Sigmoid colon (tissue), 7 donors: ENCODE data around the gene ZNF273. TPM values are rescaled to one million over a fixed set of nuclear protein-coding genes. Genes with fewer than 3 reads are reported as not detected.

Experiments used
- DNase-seq: peaks from one replicate; pipeline ENCODE4 v3.0.0-alpha.2; 2019
- H3K27ac ChIP-seq, 4 donors: fragments of 200-600 bp; sonication (generic); one replicate each; pipeline ENCODE4 v1.5.1; 2016 to 2019; ENCODE audit warnings: mild to moderate bottlenecking in 1 of 4
- H3K27me3 ChIP-seq, 3 donors: fragments of 200-600 bp; sonication (generic); one replicate each; pipeline ENCODE4 v1.5.1; 2019; ENCODE audit warnings: mild to moderate bottlenecking in 1 of 3
- H3K36me3 ChIP-seq, 4 donors: fragments of 200-600 bp; sonication (generic); one replicate each; pipeline ENCODE4 v1.5.1; 2016 to 2019
- H3K4me1 ChIP-seq, 4 donors: fragments of 200-600 bp; sonication (generic); one replicate each; pipeline ENCODE4 v1.5.1; 2017 to 2019
- H3K4me3 ChIP-seq, 4 donors: fragments of 200-600 bp; sonication (generic); one replicate each; pipeline ENCODE4 v1.5.1; 2017 to 2019; ENCODE audit warnings: mild to moderate bottlenecking in 2 of 4, moderate library complexity in 1 of 4
- H3K9me3 ChIP-seq, 4 donors: fragments of 200-600 bp in 3 of 4; sonication (generic) in 3 of 4; one replicate each; pipeline versions ENCODE4 v1.5.1 to v1.6.1; 2013 to 2019
- CTCF ChIP-seq, 4 experiments: fragments of 450-650 bp in 3 of 4; fragments of 200-600 bp in 1 of 4; IDR thresholded peaks; one replicate each; pipeline ENCODE4 v1.5.1; 2016 to 2019; ENCODE audit warnings: antibody characterized with exemption in 4 of 4, mild to moderate bottlenecking in 3 of 4, moderate library complexity in 2 of 4
- EP300 ChIP-seq, 4 donors: sonication (generic); formaldehyde crosslinking; IDR thresholded peaks; one replicate each; pipeline ENCODE4 v1.6.1; 2017; ENCODE audit warnings: antibody characterized with exemption in 4 of 4
- POLR2A ChIP-seq, 2 donors: fragments of 450-650 bp; IDR thresholded peaks; one replicate each; pipeline ENCODE4 v1.6.1; 2016; ENCODE audit warnings: antibody characterized with exemption in 2 of 2, mild to moderate bottlenecking in 2 of 2, moderate library complexity in 2 of 2
- POLR2AphosphoS5 ChIP-seq, 4 donors: sonication (generic); formaldehyde crosslinking; IDR thresholded peaks; one replicate each; pipeline ENCODE4 v1.6.1; 2017; ENCODE audit warnings: antibody characterized with exemption in 4 of 4
- WGBS, 2 donors: extraction: QIAGEN DNeasy Blood & Tissue Kit; methylation state at CpG; one replicate each; pipeline ENCODE4 v1.1.7; 2013; 5-methylcytosine and 5-hydroxymethylcytosine counted together
- intact Hi-C: fragments of 100-400 bp; cut with DNase I; formaldehyde crosslinking; loops from one replicate; pipeline ENCODE4 v1.15.1; 2023
- polyA plus RNA-seq, 3 donors: library from polyadenylated mRNA; stranded (reverse); fragments of 200-250 nt; gene quantifications; one replicate each; pipeline ENCODE4 v1.2.3, GENCODE V29; 2013
- total RNA-seq, 4 donors: library from RNA; depleted of rRNA; stranded (reverse); fragments of >200 nt; gene quantifications; one replicate each; pipeline ENCODE4 v1.1.0, GENCODE V29; 2016
- donor health status: healthy with polysubstance abuse.
- donor health status: Bipolar disorder and iron deficiency.
- donor health status: healthy.

Gene ZNF273
- total and polyA plus RNA-seq, 7 donors = 1.2 to 38.2 (median 7.5) TPM

- TF ChIP-seq EP300 (IDR thresholded peaks at IDR 0.05) (no peak), POLR2A (IDR thresholded peaks at IDR 0.05) (no peak), POLR2AphosphoS5 (IDR thresholded peaks at IDR 0.05) (no peak), CTCF (IDR thresholded peaks at IDR 0.05) (no peak)
- no peaks in the 10 kb centered on the region for H3K9me3 ChIP-seq
- H3K4me1 ChIP-seq = peaks cover 0 to 15% (median 11%) of the 10 kb centered on the region in 4 donors
- no peaks in the 10 kb centered on the region for H3K27me3 ChIP-seq
- 93 to 95% methylated on average over 12 of the region's 12 CpGs for WGBS, 2 donors
- H3K4me3 ChIP-seq = no peak overlapping the region
- no peak for DNase-seq
- intact Hi-C loops = loop anchor here (10.0 kb wide), 2 partner anchors 240 to 590 kb away; partner anchors contain the start of genes ZNF107 and ZNF736
- H3K27ac ChIP-seq = no peak overlapping the region
- H3K36me3 ChIP-seq = no peaks in the 10 kb centered on the region
Measured at GRCh38 chr7:64905133-64905532, 2.1 kb downstream of the ZNF273 start.

GRCh38 chr7:64905547-64905946, 2.5 kb downstream of the ZNF273 start:
- intact Hi-C loops = loop anchor here (10.0 kb wide), 2 partner anchors 241 to 591 kb away; partner anchors contain the start of genes ZNF107 and ZNF736
- TF ChIP-seq POLR2A (IDR thresholded peaks at IDR 0.05) (no peak), POLR2AphosphoS5 (IDR thresholded peaks at IDR 0.05) (no peak), CTCF (IDR thresholded peaks at IDR 0.05) (no peak), EP300 (IDR thresholded peaks at IDR 0.05) (no peak)
- H3K27me3 ChIP-seq = no peaks in the 10 kb centered on the region
- DNase-seq = no peak
- peaks cover 0 to 15% (median 11%) of the 10 kb centered on the region in 4 donors for H3K4me1 ChIP-seq
- H3K36me3 ChIP-seq = no peaks in the 10 kb centered on the region
- WGBS, 2 donors = 86 to 87% methylated on average over 4 of the region's 4 CpGs
- peaks cover 0 to 1% (median 0%) of the 10 kb centered on the region in 4 donors for H3K9me3 ChIP-seq
- no peak overlapping the region for H3K27ac ChIP-seq
- no peak overlapping the region for H3K4me3 ChIP-seq

GRCh38 chr7:64907641-64908326, 4.7 kb downstream of the ZNF273 start:
- no peak overlapping the region for H3K4me3 ChIP-seq
- peaks cover 0 to 1% (median 0%) of the 10 kb centered on the region in 4 donors for H3K9me3 ChIP-seq
- H3K27ac ChIP-seq = no peak overlapping the region
- intact Hi-C loops = loop anchor here (10.0 kb wide), 2 partner anchors 243 to 593 kb away; partner anchors contain the start of genes ZNF107 and ZNF736
- H3K4me1 ChIP-seq = peaks cover 0 to 12% (median 7%) of the 10 kb centered on the region in 4 donors
- H3K36me3 ChIP-seq = no peaks in the 10 kb centered on the region
- no peak for TF ChIP-seq CTCF (IDR thresholded peaks at IDR 0.05)
- no peak for TF ChIP-seq EP300 (IDR thresholded peaks at IDR 0.05)
- TF ChIP-seq POLR2AphosphoS5 (IDR thresholded peaks at IDR 0.05) = no peak
- no peak for TF ChIP-seq POLR2A (IDR thresholded peaks at IDR 0.05)
- H3K27me3 ChIP-seq = no peaks in the 10 kb centered on the region
- no peak for DNase-seq
- 65 to 72% methylated on average over 5 of the region's 5 CpGs for WGBS, 2 donors

GRCh38 chr7:64908358-64908757, 5.3 kb downstream of the ZNF273 start:
- no peak for DNase-seq
- H3K9me3 ChIP-seq = peaks cover 0 to 1% (median 0%) of the 10 kb centered on the region in 4 donors
- intact Hi-C loops = loop anchor here (10.0 kb wide), 2 partner anchors 244 to 594 kb away; partner anchors contain the start of genes ZNF107 and ZNF736
- no peaks in the 10 kb centered on the region for H3K27me3 ChIP-seq
- no peak overlapping the region for H3K4me3 ChIP-seq
- 88 to 89% methylated on average over 2 of the region's 2 CpGs for WGBS, 2 donors
- H3K36me3 ChIP-seq = no peaks in the 10 kb centered on the region
- TF ChIP-seq POLR2A (IDR thresholded peaks at IDR 0.05) (no peak), CTCF (IDR thresholded peaks at IDR 0.05) (no peak), POLR2AphosphoS5 (IDR thresholded peaks at IDR 0.05) (no peak), EP300 (IDR thresholded peaks at IDR 0.05) (no peak)
- H3K27ac ChIP-seq = no peak overlapping the region
- peaks cover 0 to 11% (median 6%) of the 10 kb centered on the region in 4 donors for H3K4me1 ChIP-seq
